GM18505 (cell line): Measurements from ENCODE around the gene AP1G2.

ENCODE experiments used
- ATAC-seq: cut with Tn5 transposase; IDR thresholded peaks from one replicate; pipeline ENCODE4 v1.9.1; 2021; ENCODE audit not compliant: unreplicated experiment
- POLR2A ChIP-seq: IDR thresholded peaks from 4 replicates; pipeline ENCODE4 v1.6.1; 2011; ENCODE audit warnings: borderline replicate concordance; ENCODE audit not compliant: insufficient read depth, insufficient read length; ENCODE audit errors: extremely low read depth

The AP1G2 gene

GRCh38 chr14:23550131-23550811 lies 17.3 kb downstream of the AP1G2 start:
- no peak for ATAC-seq
- no peak for TF ChIP-seq POLR2A

GRCh38 chr14:23548351-23549318 lies 19.0 kb downstream of the AP1G2 start:
- no peak for ATAC-seq
- no peak for TF ChIP-seq POLR2A

GRCh38 chr14:23547924-23548323 lies 19.7 kb downstream of the AP1G2 start:
- no peak for TF ChIP-seq POLR2A
- no peak for ATAC-seq

- TF ChIP-seq POLR2A, result no peak
- ATAC-seq, result no peak
These were observed 21.0 kb downstream of the AP1G2 start for GRCh38 chr14:23546450-23547035.

- no peak for ATAC-seq
- TF ChIP-seq POLR2A, result no peak
These were observed 21.7 kb downstream of the AP1G2 start for GRCh38 chr14:23545740-23546365.

GRCh38 chr14:23544511-23545447 lies 22.8 kb downstream of the AP1G2 start:
- TF ChIP-seq POLR2A, result no peak
- ATAC-seq, result no peak

GRCh38 chr14:23543403-23543802 lies 24.2 kb downstream of the AP1G2 start:
- TF ChIP-seq POLR2A, result no peak
- no peak for ATAC-seq

GRCh38 chr14:23542261-23542660 lies 25.3 kb downstream of the AP1G2 start:
- TF ChIP-seq POLR2A, result no peak
- no peak for ATAC-seq

- no peak for TF ChIP-seq POLR2A
- ATAC-seq, result no peak
These were observed 27.5 kb downstream of the AP1G2 start for GRCh38 chr14:23540141-23540469.

- no peak for TF ChIP-seq POLR2A
- ATAC-seq, result no peak
These were observed 28.1 kb downstream of the AP1G2 start for GRCh38 chr14:23539248-23540140.

GRCh38 chr14:23538785-23539184 lies 28.8 kb downstream of the AP1G2 start:
- no peak for TF ChIP-seq POLR2A
- ATAC-seq, result no peak
